GM19023 (cell line): ENCODE data around the gene RFNG.

ENCODE experiments used
- ATAC-seq: cut with Tn5 transposase; IDR thresholded peaks from one replicate; pipeline ENCODE4 v1.9.1; 2021; ENCODE audit warnings: mild to moderate bottlenecking, moderate library complexity; ENCODE audit not compliant: unreplicated experiment

Gene RFNG

GRCh38 chr17:82089723-82090548, 38.3 kb upstream of the RFNG start:
- no peak for ATAC-seq

GRCh38 chr17:82088838-82089722, 37.5 kb upstream of the RFNG start:
- no peak for ATAC-seq

GRCh38 chr17:82087961-82088837, 36.6 kb upstream of the RFNG start:
- ATAC-seq: no peak

GRCh38 chr17:82086941-82087906, 35.6 kb upstream of the RFNG start:
- no peak for ATAC-seq

GRCh38 chr17:82085931-82086764, 34.5 kb upstream of the RFNG start:
- ATAC-seq: no peak

- no peak for ATAC-seq
Measured at GRCh38 chr17:82085031-82085861, 33.6 kb upstream of the RFNG start.

- no peak for ATAC-seq
Measured at GRCh38 chr17:82084373-82085030, 32.9 kb upstream of the RFNG start.

- no peak for ATAC-seq
Measured at GRCh38 chr17:82083533-82084359, 32.1 kb upstream of the RFNG start.

- ATAC-seq: no peak
Measured at GRCh38 chr17:82083009-82083408, 31.4 kb upstream of the RFNG start.

- no peak for ATAC-seq
Measured at GRCh38 chr17:82082456-82082855, 30.8 kb upstream of the RFNG start.

GRCh38 chr17:82081966-82082365, 30.4 kb upstream of the RFNG start:
- ATAC-seq: no peak

GRCh38 chr17:82081546-82081945, 29.9 kb upstream of the RFNG start:
- ATAC-seq: no peak

GRCh38 chr17:82080789-82081464, 29.3 kb upstream of the RFNG start:
- ATAC-seq: no peak

- ATAC-seq: no peak
Measured at GRCh38 chr17:82080048-82080788, 28.6 kb upstream of the RFNG start.

GRCh38 chr17:82079001-82079677, 27.5 kb upstream of the RFNG start:
- ATAC-seq: no peak
